Activated CD4-positive, alpha-beta T cell treated with anti-CD3 and anti-CD28 coated beads, Interleukin-2, amount 10 ng/mL, durations not matched to agents 24 days and 14 days (primary cell): ENCODE measurements around the gene MEX3C. TPM values are rescaled to one million over a fixed set of nuclear protein-coding genes. Genes with fewer than 3 reads are reported as not detected.

ENCODE experiments used
- DNase-seq: peaks from one replicate; pipeline ENCODE4 v3.0.0; 2022
- H3K27ac Mint-ChIP-seq: one replicate; pipeline ENCODE4 v1.8.0; 2022; ENCODE audit warnings: mild to moderate bottlenecking, mixed read lengths
- H3K27me3 Mint-ChIP-seq: one replicate; pipeline ENCODE4 v1.8.0; 2022; ENCODE audit warnings: mixed read lengths
- H3K36me3 Mint-ChIP-seq: one replicate; pipeline ENCODE4 v1.8.0; 2022; ENCODE audit warnings: low read depth, mild to moderate bottlenecking, mixed read lengths
- H3K4me1 Mint-ChIP-seq: one replicate; pipeline ENCODE4 v1.8.0; 2021; ENCODE audit warnings: mixed read lengths
- H3K4me3 Mint-ChIP-seq: one replicate; pipeline ENCODE4 v1.8.0; 2022; ENCODE audit warnings: mild to moderate bottlenecking, moderate library complexity, mixed read lengths
- H3K9me3 Mint-ChIP-seq: one replicate; pipeline ENCODE4 v1.8.0; 2021; ENCODE audit warnings: mixed read lengths
- intact Hi-C: fragments of 100-400 bp; cut with micrococcal nuclease; formaldehyde crosslinking; loops from one replicate; pipeline ENCODE4 v1.15.1; 2023
- total RNA-seq: library from RNA; stranded (reverse); gene quantifications from 2 replicates; pipeline ENCODE4 v1.2.3, GENCODE V29; 2022

Gene MEX3C
- total RNA-seq, 1 donor from 2014 or later, result 57.4 TPM

DNA sequence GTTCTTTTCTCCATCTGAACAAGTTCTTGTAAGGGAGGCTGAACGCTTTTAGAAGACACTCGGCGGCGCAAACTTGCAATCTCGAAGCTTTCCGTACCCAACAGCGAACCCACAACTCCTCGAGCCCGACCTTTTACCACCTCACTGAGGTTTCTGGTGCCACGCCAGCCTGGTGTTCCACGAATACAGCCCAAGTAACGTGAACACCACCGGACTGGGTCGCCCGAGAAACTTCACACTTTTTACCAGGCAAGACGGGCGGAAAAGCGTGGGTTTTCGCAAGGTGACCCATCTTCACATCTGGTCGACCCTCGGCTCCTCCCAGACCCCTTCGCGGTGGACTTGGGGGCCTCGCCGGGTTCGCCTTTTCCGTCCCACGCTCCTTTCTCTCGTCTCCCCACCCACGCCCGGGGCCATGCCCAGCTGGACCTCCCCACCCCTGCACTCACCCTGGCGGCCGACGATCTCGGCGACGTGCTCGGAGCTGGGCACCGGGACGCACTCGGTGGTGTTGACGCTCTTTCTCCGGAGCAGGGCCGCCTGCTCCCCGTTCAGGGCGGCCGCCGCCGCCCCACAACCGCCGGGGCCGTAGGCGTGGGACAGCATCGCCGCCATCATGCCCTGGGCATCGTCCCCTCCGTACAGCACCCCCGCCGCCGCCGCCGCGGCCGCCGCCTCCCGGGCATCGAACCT lies 1.2 kb downstream of the MEX3C start:
- H3K36me3 Mint-ChIP-seq, result peaks cover 29% of the 10 kb centered on the region
- peaks cover 33% of the 10 kb centered on the region for H3K4me1 Mint-ChIP-seq
- DNase-seq, result peak; percentile 81
- intact Hi-C loops, result loop anchor here (1.0 to 5.0 kb wide), 7 partner anchors 41 to 909 kb away; partner anchors contain the start of genes CXXC1, ELAC1, SKA1 and SMAD4
- no peaks in the 10 kb centered on the region for H3K27me3 Mint-ChIP-seq
- H3K4me3 Mint-ChIP-seq, result peak overlapping the region; percentile 80
- H3K9me3 Mint-ChIP-seq, result no peaks in the 10 kb centered on the region
- peak overlapping the region; percentile 97 for H3K27ac Mint-ChIP-seq

DNA sequence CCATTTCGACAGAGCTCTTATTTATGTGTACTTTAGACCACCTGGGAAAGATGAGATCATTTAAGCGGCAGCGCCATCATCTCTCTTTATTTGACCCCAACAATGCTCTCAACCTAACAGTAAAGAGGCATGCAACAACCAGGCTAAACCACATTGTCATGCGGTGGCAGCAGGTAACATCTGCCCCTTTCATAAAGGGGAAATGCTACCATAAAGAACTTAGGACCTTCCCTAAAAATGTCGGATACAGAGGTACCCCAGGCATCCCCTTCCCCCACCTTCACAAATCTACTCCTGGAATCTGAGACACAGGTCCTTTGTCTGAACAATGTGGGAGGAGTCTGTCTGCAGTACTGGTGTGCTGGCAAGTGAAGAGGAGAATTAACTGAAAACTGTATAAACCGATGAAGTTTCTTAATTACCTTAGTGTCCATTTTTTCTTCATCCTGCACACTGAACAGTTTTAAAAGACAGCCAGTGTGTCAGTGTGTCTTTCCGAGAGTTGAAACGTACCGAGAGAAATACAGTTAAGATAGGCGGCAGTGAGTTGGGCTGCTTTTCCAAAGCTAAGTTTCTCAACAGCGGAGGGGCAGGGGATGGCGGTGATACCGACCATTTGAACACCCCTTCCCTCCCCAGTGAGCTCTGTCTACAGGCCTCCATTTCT lies 1.9 kb downstream of the MEX3C start:
- Mint-ChIP-seq H3K36me3 (peaks cover 32% of the 10 kb centered on the region), H3K4me1 (peaks cover 40% of the 10 kb centered on the region), H3K4me3 (peak overlapping the region; percentile 80), H3K27me3 (no peaks in the 10 kb centered on the region), H3K27ac (peak overlapping the region; percentile 97), H3K9me3 (no peaks in the 10 kb centered on the region)
- intact Hi-C loops, result loop anchor here (1.0 to 5.0 kb wide), 8 partner anchors 24 to 908 kb away; partner anchors contain the start of genes CXXC1, ELAC1, SKA1 and SMAD4
- peak; percentile 78 for DNase-seq

DNA sequence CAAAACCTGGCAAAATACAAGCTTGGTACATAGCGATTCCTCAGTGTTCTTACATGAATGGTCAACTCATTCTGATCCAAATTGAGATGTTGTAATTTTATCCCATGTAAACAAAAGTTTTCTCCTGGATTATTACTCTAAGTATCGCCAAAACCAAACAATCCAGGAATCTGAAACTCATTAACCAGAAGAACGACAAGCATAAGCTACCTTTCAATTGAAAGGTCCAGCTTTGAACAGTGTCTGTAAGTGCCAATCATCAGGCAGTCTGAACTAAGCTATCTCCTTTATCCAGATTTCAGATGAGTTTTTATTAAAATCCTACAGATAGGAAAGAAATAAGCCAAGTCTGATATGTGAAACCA lies 2.4 kb downstream of the MEX3C start:
- Mint-ChIP-seq H3K9me3 (no peaks in the 10 kb centered on the region), H3K4me3 (peak overlapping the region; percentile 80), H3K36me3 (peaks cover 32% of the 10 kb centered on the region), H3K27me3 (no peaks in the 10 kb centered on the region), H3K27ac (peak overlapping the region; percentile 97), H3K4me1 (peaks cover 44% of the 10 kb centered on the region)
- intact Hi-C loops, result loop anchor here (1.0 to 5.0 kb wide), 4 partner anchors 24 to 908 kb away; partner anchors contain the start of gene CXXC1
- DNase-seq, result no peak

DNA sequence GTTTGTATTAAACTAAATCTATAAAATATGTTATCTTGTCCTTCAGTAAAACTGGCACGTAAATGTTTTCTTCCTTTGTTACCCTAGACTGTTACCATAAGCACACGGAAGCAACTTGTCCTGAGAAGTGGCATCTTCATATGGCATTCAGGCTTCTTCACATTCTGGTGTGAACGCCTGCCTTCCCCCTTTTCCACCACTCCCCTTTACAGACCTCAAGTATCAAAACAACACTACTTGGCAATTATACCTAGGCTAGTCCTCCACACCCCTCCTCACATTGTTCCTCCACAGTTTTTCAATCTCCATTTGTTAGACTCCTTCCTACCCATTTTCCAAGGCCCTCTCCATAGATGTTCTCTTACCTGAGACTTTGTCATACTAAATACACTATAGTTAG lies 2.9 kb downstream of the MEX3C start:
- no peaks in the 10 kb centered on the region for H3K27me3 Mint-ChIP-seq
- intact Hi-C loops, result loop anchor here (1.0 to 5.0 kb wide), 4 partner anchors 23 to 907 kb away; partner anchors contain the start of gene CXXC1
- H3K27ac Mint-ChIP-seq, result peak overlapping the region; percentile 97
- no peak for DNase-seq
- peaks cover 32% of the 10 kb centered on the region for H3K36me3 Mint-ChIP-seq
- H3K4me1 Mint-ChIP-seq, result peaks cover 46% of the 10 kb centered on the region
- peak overlapping the region; percentile 80 for H3K4me3 Mint-ChIP-seq
- no peaks in the 10 kb centered on the region for H3K9me3 Mint-ChIP-seq

DNA sequence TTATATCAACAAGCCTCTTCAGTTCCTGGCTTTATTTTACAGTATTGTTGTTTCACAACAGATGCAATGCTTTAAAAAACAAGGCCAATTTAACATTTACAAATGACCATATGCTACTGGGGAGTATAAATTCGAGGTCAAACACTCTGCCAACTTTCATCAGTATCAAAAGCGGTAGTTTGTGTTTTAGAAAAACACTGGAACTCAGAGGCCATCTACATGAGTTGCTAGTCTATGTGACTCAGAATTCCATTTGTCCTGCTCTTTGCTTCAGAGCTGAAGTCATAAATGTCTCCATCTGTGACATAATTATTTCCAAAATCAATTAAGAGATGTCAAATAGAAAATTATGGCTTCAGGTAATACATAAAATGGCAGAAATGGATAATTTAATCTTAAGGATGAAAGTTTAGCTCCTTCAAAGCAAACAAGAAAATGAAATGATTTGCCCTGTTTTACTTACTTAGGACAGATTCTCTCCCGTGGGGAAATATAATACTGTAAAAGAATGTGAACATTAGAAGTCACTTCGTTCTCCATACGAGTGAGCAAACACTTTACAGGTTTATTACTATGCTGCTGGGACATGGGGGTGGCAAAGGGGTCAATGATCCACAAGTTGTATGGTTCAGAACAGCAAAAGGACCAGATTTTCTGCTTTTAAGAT lies 3.7 kb downstream of the MEX3C start:
- Mint-ChIP-seq H3K27ac (peak overlapping the region; percentile 9), H3K4me1 (peaks cover 47% of the 10 kb centered on the region), H3K27me3 (no peaks in the 10 kb centered on the region), H3K36me3 (peaks cover 32% of the 10 kb centered on the region), H3K4me3 (peak overlapping the region; percentile 68), H3K9me3 (no peaks in the 10 kb centered on the region)
- intact Hi-C loops, result no loop called here
- no peak for DNase-seq

DNA sequence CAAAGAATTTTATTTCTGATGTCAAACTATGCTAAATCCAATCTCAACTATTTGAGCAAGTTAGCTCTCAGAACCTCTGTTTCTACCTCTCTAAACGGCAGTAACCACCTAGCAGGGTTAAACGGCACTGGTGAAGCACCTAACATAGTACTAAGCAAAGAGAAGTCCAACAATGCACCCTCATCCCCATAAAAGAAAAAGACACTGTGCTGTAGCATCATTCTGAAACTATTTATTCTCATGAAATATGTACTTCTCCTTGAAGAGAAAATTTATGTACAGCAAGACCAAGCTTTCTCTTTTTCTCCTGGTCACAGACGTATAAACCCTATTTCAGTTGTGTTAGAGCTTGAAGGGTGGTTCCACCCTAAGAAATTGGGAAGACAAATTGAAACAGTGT lies 4.8 kb downstream of the MEX3C start:
- no peak for DNase-seq
- Mint-ChIP-seq H3K4me1 (peaks cover 49% of the 10 kb centered on the region), H3K9me3 (no peaks in the 10 kb centered on the region), H3K27me3 (no peaks in the 10 kb centered on the region), H3K36me3 (peaks cover 34% of the 10 kb centered on the region), H3K27ac (peak overlapping the region; percentile 6), H3K4me3 (peak overlapping the region; percentile 53)
- intact Hi-C loops, result no loop called here

- DNase-seq, result no peak
- Mint-ChIP-seq H3K4me3 (no peak overlapping the region), H3K27me3 (no peaks in the 10 kb centered on the region), H3K4me1 (peaks cover 53% of the 10 kb centered on the region), H3K9me3 (no peaks in the 10 kb centered on the region), H3K27ac (no peak overlapping the region), H3K36me3 (peaks cover 35% of the 10 kb centered on the region)
- intact Hi-C loops, result no loop called here
Measured at GRCh38 chr18:51192026-51192425, 5.5 kb downstream of the MEX3C start.

DNA sequence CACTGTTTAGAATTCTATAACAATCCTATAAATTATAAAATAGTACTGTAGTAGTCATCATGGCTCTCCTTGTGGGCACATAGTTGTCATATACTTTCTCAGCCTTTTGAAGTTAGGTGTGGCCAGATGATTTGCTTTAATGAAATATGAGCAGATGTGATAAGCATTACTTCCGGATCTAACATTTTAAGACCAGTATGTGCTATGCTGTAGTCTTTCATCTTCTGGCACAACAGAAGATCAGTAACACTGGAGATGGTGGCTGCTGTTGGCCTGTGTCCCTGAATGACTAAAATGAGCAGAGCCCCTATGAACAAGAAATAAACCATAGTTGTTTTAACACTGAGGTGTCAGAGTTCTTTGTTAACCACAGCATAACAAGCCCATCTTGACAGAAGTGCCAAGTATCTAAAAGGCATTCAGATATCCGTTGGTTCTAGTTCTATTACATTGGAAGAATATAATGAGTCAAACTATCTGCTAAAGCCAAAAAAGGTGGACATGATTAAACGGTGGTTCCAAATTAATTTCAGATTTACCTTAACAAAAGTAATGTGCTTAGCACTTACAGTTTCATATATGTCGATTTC lies 6.3 kb downstream of the MEX3C start:
- DNase-seq, result peak; percentile 68
- peak overlapping the region; percentile 53 for H3K4me3 Mint-ChIP-seq
- H3K9me3 Mint-ChIP-seq, result no peaks in the 10 kb centered on the region
- peak overlapping the region; percentile 63 for H3K27ac Mint-ChIP-seq
- H3K36me3 Mint-ChIP-seq, result peaks cover 40% of the 10 kb centered on the region
- H3K4me1 Mint-ChIP-seq, result peaks cover 60% of the 10 kb centered on the region
- intact Hi-C loops, result no loop called here
- H3K27me3 Mint-ChIP-seq, result no peaks in the 10 kb centered on the region

GRCh38 chr18:51190000-51190399 lies 7.5 kb downstream of the MEX3C start:
- Mint-ChIP-seq H3K9me3 (no peaks in the 10 kb centered on the region), H3K27ac (no peak overlapping the region), H3K27me3 (no peaks in the 10 kb centered on the region), H3K4me3 (no peak overlapping the region), H3K4me1 (peaks cover 63% of the 10 kb centered on the region), H3K36me3 (peaks cover 36% of the 10 kb centered on the region)
- intact Hi-C loops, result no loop called here
- DNase-seq, result no peak

DNA sequence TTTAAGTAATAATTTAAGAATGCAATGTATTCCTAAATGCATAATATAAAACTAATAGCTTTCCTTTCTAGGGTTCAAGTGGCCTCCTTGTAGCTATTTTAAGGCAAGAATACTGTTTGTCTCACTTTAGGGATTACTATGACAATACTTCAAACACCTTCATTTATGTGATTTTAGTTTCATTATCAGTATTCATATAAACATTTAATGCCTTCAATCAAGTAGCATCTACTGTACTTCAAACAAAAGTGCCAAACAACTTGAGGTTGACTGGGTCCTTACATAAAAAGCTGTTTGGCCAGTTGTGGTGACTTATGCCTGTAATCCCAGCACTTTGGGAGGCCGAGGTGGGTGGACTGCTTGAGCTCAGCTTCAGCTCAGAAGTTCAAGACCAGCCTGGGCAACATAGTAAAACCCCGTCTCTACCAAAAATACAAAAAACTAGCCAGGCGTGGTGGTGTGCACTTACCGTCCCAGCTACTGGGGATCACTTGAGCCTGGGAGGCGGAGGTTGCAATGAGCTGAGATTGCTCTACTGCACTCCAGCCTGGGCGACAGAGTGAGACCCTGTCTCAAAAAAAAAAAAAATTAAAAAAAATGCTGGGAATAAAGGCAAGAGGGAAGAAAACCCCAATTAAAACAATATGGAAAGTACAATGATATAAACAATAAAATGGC lies 9.3 kb downstream of the MEX3C start:
- Mint-ChIP-seq H3K27ac (peak overlapping the region; percentile 78), H3K9me3 (no peaks in the 10 kb centered on the region), H3K4me3 (peak overlapping the region; percentile 23), H3K27me3 (no peaks in the 10 kb centered on the region), H3K4me1 (peaks cover 59% of the 10 kb centered on the region), H3K36me3 (peaks cover 35% of the 10 kb centered on the region)
- intact Hi-C loops, result no loop called here
- DNase-seq, result no peak

DNA sequence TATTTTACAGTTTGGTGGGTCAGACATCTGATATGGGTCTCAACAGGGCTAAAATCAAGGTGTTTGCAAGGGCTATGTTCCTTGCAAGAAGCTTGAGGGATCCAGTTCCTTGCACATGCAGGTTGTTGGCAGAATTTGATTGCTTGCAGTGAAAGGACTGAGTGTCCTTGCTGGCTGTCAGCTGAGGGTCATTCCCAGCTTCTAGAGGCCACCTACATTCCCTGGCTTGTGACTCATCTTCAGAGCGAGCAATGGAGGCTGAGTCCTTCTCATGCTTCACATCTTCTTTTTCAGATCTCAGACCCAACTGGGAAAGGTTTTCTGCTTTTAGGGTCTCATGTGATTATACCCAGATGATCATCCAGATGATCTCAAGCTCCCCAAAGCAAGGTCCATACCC lies 12.4 kb downstream of the MEX3C start:
- H3K4me1 Mint-ChIP-seq, result peaks cover 47% of the 10 kb centered on the region

GRCh38 chr18:51184091-51184457 lies 13.4 kb downstream of the MEX3C start:
- Mint-ChIP-seq H3K27me3 (no peaks in the 10 kb centered on the region), H3K27ac (peak overlapping the region; percentile 10), H3K4me3 (no peak overlapping the region), H3K9me3 (no peaks in the 10 kb centered on the region), H3K36me3 (peaks cover 34% of the 10 kb centered on the region), H3K4me1 (peaks cover 48% of the 10 kb centered on the region)
- DNase-seq, result no peak
- intact Hi-C loops, result no loop called here

More for the DNA sequence above, 12.4 kb downstream of the MEX3C start:
- intact Hi-C loops, result no loop called here
- no peak for DNase-seq
- H3K4me3 Mint-ChIP-seq, result no peak overlapping the region
- H3K36me3 Mint-ChIP-seq, result peaks cover 33% of the 10 kb centered on the region
- H3K9me3 Mint-ChIP-seq, result no peaks in the 10 kb centered on the region
- no peak overlapping the region for H3K27ac Mint-ChIP-seq
- no peaks in the 10 kb centered on the region for H3K27me3 Mint-ChIP-seq

DNA sequence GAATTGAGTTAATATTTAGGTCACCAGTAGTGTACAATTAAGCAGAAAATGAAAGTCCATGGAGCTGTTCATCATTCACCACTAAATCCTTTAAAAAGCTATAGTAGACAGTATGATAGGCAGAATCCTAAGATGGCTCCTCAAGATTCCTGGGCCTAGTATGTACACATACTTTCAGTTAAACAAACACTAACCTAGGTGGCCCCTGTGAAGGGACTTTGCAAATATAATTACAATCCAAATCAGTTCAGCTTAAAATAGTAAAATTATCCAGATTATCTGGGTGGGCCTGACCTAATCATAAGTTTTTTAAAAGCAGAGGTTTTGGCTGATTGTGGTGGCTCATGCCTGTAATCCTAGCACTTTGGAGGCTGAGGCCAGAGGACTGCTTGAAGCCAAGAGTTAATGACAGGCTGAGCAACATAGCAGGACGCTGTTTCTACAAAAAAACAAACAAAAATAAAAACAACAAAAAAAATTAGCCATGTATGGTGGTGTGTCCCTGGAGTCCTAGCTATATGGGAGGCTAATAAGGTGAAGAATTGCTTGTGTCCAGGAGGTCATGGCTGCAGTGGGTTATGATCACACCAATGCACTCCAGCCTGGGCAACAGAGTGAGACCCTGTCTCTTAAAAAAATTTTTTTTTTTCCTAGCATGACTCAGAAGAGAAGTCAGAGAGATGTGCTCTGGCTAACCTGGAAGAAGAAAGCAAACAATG lies 13.9 kb downstream of the MEX3C start:
- peaks cover 46% of the 10 kb centered on the region for H3K4me1 Mint-ChIP-seq
- H3K27me3 Mint-ChIP-seq, result no peaks in the 10 kb centered on the region
- no peak for DNase-seq
- H3K4me3 Mint-ChIP-seq, result no peak overlapping the region
- peak overlapping the region; percentile 66 for H3K27ac Mint-ChIP-seq
- intact Hi-C loops, result no loop called here
- H3K9me3 Mint-ChIP-seq, result no peaks in the 10 kb centered on the region
- peaks cover 34% of the 10 kb centered on the region for H3K36me3 Mint-ChIP-seq
